ENCODE measurements around the gene ADAMTS17. TPM values are rescaled to one million over a fixed set of nuclear protein-coding genes. Genes with fewer than 3 reads are reported as not detected.

Gene ADAMTS17
- total RNA-seq, 1 donor from 2014 or later: 2.3 TPM

GRCh38 chr15:100255644-100256043 is 86.1 kb downstream of the ADAMTS17 start:
- DNase-seq (ENCODE audit: low read depth): no peak
- no peak overlapping the region for H3K4me3 ChIP-seq (ENCODE audit: low read depth, low read length)
- TF ChIP-seq CTCF (IDR thresholded peaks at IDR 0.05; ENCODE audit: insufficient read depth, low read length, poor library complexity, severe bottlenecking): no peak
- no peaks in the 10 kb centered on the region for H3K27me3 ChIP-seq (ENCODE audit: control insufficient read depth, insufficient read depth, low read length)
- H3K36me3 ChIP-seq (ENCODE audit: control insufficient read depth, insufficient read depth, low read length): no peaks in the 10 kb centered on the region

GRCh38 chr15:100254691-100255090 is 87.1 kb downstream of the ADAMTS17 start:
- TF ChIP-seq CTCF (IDR thresholded peaks at IDR 0.05; ENCODE audit: insufficient read depth, low read length, poor library complexity, severe bottlenecking): no peak
- no peak for DNase-seq (ENCODE audit: low read depth)
- Histone ChIP-seq H3K4me3 (ENCODE audit: low read depth, low read length) (no peak overlapping the region), H3K36me3 (ENCODE audit: control insufficient read depth, insufficient read depth, low read length) (no peaks in the 10 kb centered on the region), H3K27me3 (ENCODE audit: control insufficient read depth, insufficient read depth, low read length) (no peaks in the 10 kb centered on the region)

GRCh38 chr15:100254285-100254684 is 87.5 kb downstream of the ADAMTS17 start:
- TF ChIP-seq CTCF (IDR thresholded peaks at IDR 0.05; ENCODE audit: insufficient read depth, low read length, poor library complexity, severe bottlenecking): no peak
- Histone ChIP-seq H3K27me3 (ENCODE audit: control insufficient read depth, insufficient read depth, low read length) (no peaks in the 10 kb centered on the region), H3K4me3 (ENCODE audit: low read depth, low read length) (no peak overlapping the region), H3K36me3 (ENCODE audit: control insufficient read depth, insufficient read depth, low read length) (no peaks in the 10 kb centered on the region)
- DNase-seq (ENCODE audit: low read depth): no peak

GRCh38 chr15:100253640-100254039 is 88.1 kb downstream of the ADAMTS17 start:
- H3K4me3 ChIP-seq (ENCODE audit: low read depth, low read length): no peak overlapping the region
- TF ChIP-seq CTCF (IDR thresholded peaks at IDR 0.05; ENCODE audit: insufficient read depth, low read length, poor library complexity, severe bottlenecking): no peak
- no peak for DNase-seq (ENCODE audit: low read depth)
- no peaks in the 10 kb centered on the region for H3K36me3 ChIP-seq (ENCODE audit: control insufficient read depth, insufficient read depth, low read length)
- H3K27me3 ChIP-seq (ENCODE audit: control insufficient read depth, insufficient read depth, low read length): no peaks in the 10 kb centered on the region

- DNase-seq (ENCODE audit: low read depth): no peak
- Histone ChIP-seq H3K4me3 (ENCODE audit: low read depth, low read length) (no peak overlapping the region), H3K36me3 (ENCODE audit: control insufficient read depth, insufficient read depth, low read length) (no peaks in the 10 kb centered on the region), H3K27me3 (ENCODE audit: control insufficient read depth, insufficient read depth, low read length) (no peaks in the 10 kb centered on the region)
- no peak for TF ChIP-seq CTCF (IDR thresholded peaks at IDR 0.05; ENCODE audit: insufficient read depth, low read length, poor library complexity, severe bottlenecking)
Measured at GRCh38 chr15:100252779-100253417, 88.9 kb downstream of the ADAMTS17 start.

GRCh38 chr15:100252359-100252758 is 89.4 kb downstream of the ADAMTS17 start:
- H3K27me3 ChIP-seq (ENCODE audit: control insufficient read depth, insufficient read depth, low read length): no peaks in the 10 kb centered on the region
- no peaks in the 10 kb centered on the region for H3K36me3 ChIP-seq (ENCODE audit: control insufficient read depth, insufficient read depth, low read length)
- DNase-seq (ENCODE audit: low read depth): no peak
- H3K4me3 ChIP-seq (ENCODE audit: low read depth, low read length): no peak overlapping the region
- TF ChIP-seq CTCF (IDR thresholded peaks at IDR 0.05; ENCODE audit: insufficient read depth, low read length, poor library complexity, severe bottlenecking): no peak
